ENCODE results near the gene TCP11.

DNA sequence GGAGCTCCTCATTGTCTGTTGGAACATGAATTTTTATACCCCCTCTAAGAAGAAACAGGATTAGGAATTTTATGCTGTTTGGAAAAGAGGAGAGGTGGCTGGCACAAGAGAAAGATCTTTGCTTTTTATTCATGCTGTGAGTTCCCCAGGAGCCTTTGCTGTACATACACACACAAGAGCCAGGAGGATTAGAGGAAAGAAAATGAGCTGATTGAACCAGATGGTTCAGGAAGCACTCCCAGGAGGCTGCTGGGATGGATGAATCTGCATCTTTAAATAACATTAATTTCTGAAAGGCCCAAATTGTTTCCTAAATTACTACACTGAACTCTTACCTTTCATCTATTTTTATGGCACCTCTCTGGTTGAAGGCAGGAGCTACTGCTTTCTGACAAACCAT lies 20.1 kb upstream of the TCP11 start:
- TF ChIP-seq, protein P1, sequence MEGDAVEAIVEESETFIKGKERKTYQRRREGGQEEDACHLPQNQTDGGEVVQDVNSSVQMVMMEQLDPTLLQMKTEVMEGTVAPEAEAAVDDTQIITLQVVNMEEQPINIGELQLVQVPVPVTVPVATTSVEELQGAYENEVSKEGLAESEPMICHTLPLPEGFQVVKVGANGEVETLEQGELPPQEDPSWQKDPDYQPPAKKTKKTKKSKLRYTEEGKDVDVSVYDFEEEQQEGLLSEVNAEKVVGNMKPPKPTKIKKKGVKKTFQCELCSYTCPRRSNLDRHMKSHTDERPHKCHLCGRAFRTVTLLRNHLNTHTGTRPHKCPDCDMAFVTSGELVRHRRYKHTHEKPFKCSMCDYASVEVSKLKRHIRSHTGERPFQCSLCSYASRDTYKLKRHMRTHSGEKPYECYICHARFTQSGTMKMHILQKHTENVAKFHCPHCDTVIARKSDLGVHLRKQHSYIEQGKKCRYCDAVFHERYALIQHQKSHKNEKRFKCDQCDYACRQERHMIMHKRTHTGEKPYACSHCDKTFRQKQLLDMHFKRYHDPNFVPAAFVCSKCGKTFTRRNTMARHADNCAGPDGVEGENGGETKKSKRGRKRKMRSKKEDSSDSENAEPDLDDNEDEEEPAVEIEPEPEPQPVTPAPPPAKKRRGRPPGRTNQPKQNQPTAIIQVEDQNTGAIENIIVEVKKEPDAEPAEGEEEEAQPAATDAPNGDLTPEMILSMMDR (IDR thresholded peaks at IDR 0.05), result no peak
- no peak for TF ChIP-seq POLR2A (IDR thresholded peaks at IDR 0.05)
